DOHH2 (cell line): ENCODE data around the gene ATP2B2.

Experiments
- H3F3A ChIP-seq: fragments of 200-600 bp; sonication (generic), shearing (Covaris generic); 2 replicates; pipeline ENCODE4 v1.6.0; 2016; ENCODE audit warnings: antibody characterized with exemption, mild to moderate bottlenecking; ENCODE audit not compliant: control insufficient read depth, insufficient read depth
- H3K27ac ChIP-seq: fragments of 200-600 bp; sonication (generic); 2 replicates; pipeline ENCODE4 v1.5.1; 2014; ENCODE audit warnings: low read depth, mild to moderate bottlenecking, low read length, moderate library complexity
- H3K27me3 ChIP-seq: fragments of 200-600 bp; sonication (generic); 2 replicates; pipeline ENCODE4 v1.6.1; 2014; ENCODE audit warnings: mild to moderate bottlenecking, low read length, mixed read lengths; ENCODE audit not compliant: control insufficient read depth
- H3K36me3 ChIP-seq: fragments of 200-600 bp; sonication (generic); 2 replicates; pipeline ENCODE4 v1.6.1; 2014; ENCODE audit warnings: mild to moderate bottlenecking, low read length, moderate library complexity, mixed read lengths; ENCODE audit not compliant: control insufficient read depth
- H3K4me1 ChIP-seq: fragments of 200-600 bp; sonication (generic); 2 replicates; pipeline ENCODE4 v1.6.1; 2014; ENCODE audit warnings: mild to moderate bottlenecking, low read length, mixed read lengths; ENCODE audit not compliant: control insufficient read depth
- H3K4me2 ChIP-seq: fragments of 200-600 bp; sonication (generic); 2 replicates; pipeline ENCODE4 v1.6.0; 2014; ENCODE audit warnings: mild to moderate bottlenecking, low read length, moderate library complexity
- H3K4me3 ChIP-seq: fragments of 200-600 bp; sonication (generic); 2 replicates; pipeline ENCODE4 v1.5.1; 2014; ENCODE audit warnings: mild to moderate bottlenecking, low read length, mixed read lengths
- H3K79me2 ChIP-seq: fragments of 200-600 bp; sonication (generic); 2 replicates; pipeline ENCODE4 v1.6.1; 2014; ENCODE audit warnings: mild to moderate bottlenecking, low read length, mixed read lengths; ENCODE audit not compliant: control insufficient read depth
- H3K9me2 ChIP-seq: fragments of 200-600 bp; sonication (generic); replicated peaks from 2 replicates; pipeline ENCODE4 v1.6.1; 2014; ENCODE audit warnings: mild to moderate bottlenecking, low read length, mixed read lengths; ENCODE audit not compliant: control insufficient read depth
- H3K9me3 ChIP-seq: fragments of 200-600 bp; sonication (generic); 2 replicates; pipeline ENCODE4 v1.6.1; 2014; ENCODE audit warnings: antibody characterized with exemption, low read length, mixed read lengths; ENCODE audit not compliant: control insufficient read depth, insufficient read depth
- H4K20me1 ChIP-seq: fragments of 200-600 bp; sonication (generic); 2 replicates; pipeline ENCODE4 v1.6.0; 2014; ENCODE audit warnings: low read depth, mild to moderate bottlenecking, antibody characterized with exemption, low read length, moderate library complexity; ENCODE audit not compliant: control insufficient read depth, insufficient read depth
- CTCF ChIP-seq: fragments of 200-600 bp; sonication (generic); IDR thresholded peaks from one replicate; pipeline ENCODE4 v1.5.1; 2014; ENCODE audit warnings: antibody characterized with exemption, mild to moderate bottlenecking, low read depth, low read length; ENCODE audit not compliant: poor library complexity, severe bottlenecking
- EZH2phosphoT487 ChIP-seq: fragments of 200-600 bp; sonication (generic); IDR thresholded peaks from 2 replicates; pipeline ENCODE4 v1.6.1; 2017; ENCODE audit warnings: borderline replicate concordance, mild to moderate bottlenecking, antibody characterized with exemption, low read length, moderate library complexity, mixed read lengths

ATP2B2 gene

GRCh38 chr3:10435850-10436249 lies 69.5 kb downstream of the ATP2B2 start:
- H3K9me3 ChIP-seq, result no peaks in the 10 kb centered on the region
- TF ChIP-seq EZH2phosphoT487 (no peak), CTCF (no peak)
- H3K4me2 ChIP-seq, result no peak overlapping the region
- no peaks in the 10 kb centered on the region for H3F3A ChIP-seq
- H3K27me3 ChIP-seq, result no peaks in the 10 kb centered on the region
- no peaks in the 10 kb centered on the region for H3K36me3 ChIP-seq
- H3K9me2 ChIP-seq, result no peaks in the 10 kb centered on the region
- peaks cover 12% of the 10 kb centered on the region for H3K4me1 ChIP-seq
- no peak overlapping the region for H3K4me3 ChIP-seq
- H4K20me1 ChIP-seq, result no peaks in the 10 kb centered on the region
- no peak overlapping the region for H3K27ac ChIP-seq
- H3K79me2 ChIP-seq, result no peaks in the 10 kb centered on the region

GRCh38 chr3:10434938-10435336 lies 70.4 kb downstream of the ATP2B2 start:
- peaks cover 5% of the 10 kb centered on the region; the same call in 1 of the 2 replicates for H3K4me1 ChIP-seq
- no peak overlapping the region for H3K27ac ChIP-seq
- no peaks in the 10 kb centered on the region for H3K79me2 ChIP-seq
- TF ChIP-seq EZH2phosphoT487 (no peak), CTCF (no peak)
- H3K9me2 ChIP-seq, result no peaks in the 10 kb centered on the region
- H3K27me3 ChIP-seq, result no peaks in the 10 kb centered on the region
- H3K36me3 ChIP-seq, result no peaks in the 10 kb centered on the region
- no peaks in the 10 kb centered on the region for H3K9me3 ChIP-seq
- no peaks in the 10 kb centered on the region for H3F3A ChIP-seq
- no peak overlapping the region for H3K4me3 ChIP-seq
- no peak overlapping the region for H3K4me2 ChIP-seq
- no peaks in the 10 kb centered on the region for H4K20me1 ChIP-seq

GRCh38 chr3:10434144-10434937 lies 71.0 kb downstream of the ATP2B2 start:
- no peak overlapping the region for H3K27ac ChIP-seq
- no peaks in the 10 kb centered on the region for H3K9me3 ChIP-seq
- no peaks in the 10 kb centered on the region for H4K20me1 ChIP-seq
- H3K36me3 ChIP-seq, result no peaks in the 10 kb centered on the region
- H3K4me1 ChIP-seq, result peaks cover 5% of the 10 kb centered on the region; the same call in 1 of the 2 replicates
- no peaks in the 10 kb centered on the region for H3K27me3 ChIP-seq
- no peaks in the 10 kb centered on the region for H3K9me2 ChIP-seq
- no peaks in the 10 kb centered on the region for H3K79me2 ChIP-seq
- H3F3A ChIP-seq, result no peaks in the 10 kb centered on the region
- no peak overlapping the region for H3K4me3 ChIP-seq
- H3K4me2 ChIP-seq, result no peak overlapping the region
- TF ChIP-seq EZH2phosphoT487 (no peak), CTCF (no peak)
